Kidney (tissue), 14 donors: ENCODE data around the gene TIMP4. TPM values are rescaled to one million over a fixed set of nuclear protein-coding genes. Genes with fewer than 3 reads are reported as not detected.

Source experiments
- DNase-seq, 5 donors: peaks; one replicate each; pipeline ENCODE4 v3.0.0-alpha.2; 2013 to 2020
- FAIRE-seq: peaks from 2 replicates; lab custom pipeline; 2012; peaks lifted over from hg19 to GRCh38; lab: Jason Lieb, UNC
- H3K27ac ChIP-seq, 2 donors: one replicate each; pipeline ENCODE4 v1.7.0; 2013; ENCODE audit warnings: low read depth in 2 of 2, low read length in 2 of 2, inconsistent platforms in 1 of 2
- H3K27me3 ChIP-seq: one replicate; pipeline ENCODE4 v1.7.1; 2013; ENCODE audit warnings: low read length, inconsistent platforms; ENCODE audit not compliant: control insufficient read depth, insufficient read depth
- H3K36me3 ChIP-seq, 3 donors: one replicate each; pipeline versions ENCODE4 v1.7.0 to v1.7.1; 2013; ENCODE audit warnings: low read length in 3 of 3, control low read depth in 1 of 3, inconsistent platforms in 1 of 3; ENCODE audit not compliant: insufficient read depth in 3 of 3, control insufficient read depth in 2 of 3
- H3K4me1 ChIP-seq, 3 donors: one replicate each; pipeline versions ENCODE4 v1.7.0 to v1.7.1; 2013; ENCODE audit warnings: low read length in 3 of 3, inconsistent platforms in 1 of 3, low read depth in 1 of 3; ENCODE audit not compliant: control insufficient read depth in 2 of 3, insufficient read depth in 2 of 3
- H3K4me3 ChIP-seq, 3 donors: one replicate each; pipeline versions ENCODE4 v1.7.0 to v1.8.1; 2013; ENCODE audit warnings: low read length in 3 of 3, control low read depth in 1 of 3, inconsistent platforms in 1 of 3
- H3K9ac ChIP-seq, 3 donors: one replicate each; pipeline versions ENCODE4 v1.7.0 to v1.7.1; 2013; ENCODE audit warnings: low read length in 3 of 3, control low read depth in 1 of 3, inconsistent platforms in 1 of 3
- H3K9me3 ChIP-seq, 3 donors: one replicate each; pipeline versions ENCODE4 v1.7.0 to v1.7.1; 2013; ENCODE audit warnings: low read length in 3 of 3, control low read depth in 1 of 3, inconsistent platforms in 1 of 3; ENCODE audit not compliant: control insufficient read depth in 2 of 3, insufficient read depth in 1 of 3
- CTCF ChIP-seq: IDR thresholded peaks from 3 replicates; pipeline ENCODE4 v1.5.1; 2012; ENCODE audit warnings: mild to moderate bottlenecking, moderate library complexity, borderline replicate concordance; ENCODE audit not compliant: insufficient read depth; ENCODE audit errors: extremely low read depth
- intact Hi-C: fragments of 100-400 bp; cut with DNase I; formaldehyde crosslinking; loops from one replicate; pipeline ENCODE4 v1.11.1; 2022
- polyA plus RNA-seq: library from polyadenylated mRNA; stranded (reverse); fragments of 350-450 nt; fragmentation: Illumina TruSeq; extraction: RNeasy Lipid Tissue Mini Kit (QIAGEN cat#74804); gene quantifications from one replicate; pipeline ENCODE4 v1.2.3, GENCODE V29; 2014; ENCODE audit warnings: low read depth, low replicate concordance; ENCODE audit not compliant: insufficient read depth
- total RNA-seq: library from RNA; stranded (reverse); fragmentation: NEBNext Ultra II Directional; extraction: Animal tissue kit (Norgen Biotek cat#: 25700); gene quantifications from one replicate; pipeline ENCODE4 v1.2.1, GENCODE V29; 2021
- donor health status: control.
- donor health status: control.
- donor health status: control.
- donor health status: control.
- donor health status: control.
- donor health status: DM: yes; HTN: yes; CAD: no.
- donor health status: Normal renal cell carcinoma (clear cell type).

TIMP4 gene
- total and polyA plus RNA-seq, 2 donors from 2014 or later = 2.4 to 7.6 TPM

- no peaks in the 10 kb centered on the region for H3K9me3 ChIP-seq
- FAIRE-seq (no peak), DNase-seq (peak; percentile 82 to 90 (median 83))
- H3K9ac ChIP-seq = no peak overlapping the region
- no peaks in the 10 kb centered on the region for H3K36me3 ChIP-seq
- no peak overlapping the region for H3K27ac ChIP-seq
- H3K4me3 ChIP-seq = no peak overlapping the region
- TF ChIP-seq CTCF = peak; percentile 92
- H3K27me3 ChIP-seq = no peaks in the 10 kb centered on the region
- no peaks in the 10 kb centered on the region for H3K4me1 ChIP-seq
- intact Hi-C loops = no loop called here
These were observed 23.6 kb downstream of the TIMP4 start for GRCh38 chr3:12135029-12135657.

- no peak for FAIRE-seq
- Histone ChIP-seq H3K9ac (no peak overlapping the region), H3K36me3 (no peaks in the 10 kb centered on the region), H3K9me3 (no peaks in the 10 kb centered on the region), H3K27me3 (no peaks in the 10 kb centered on the region), H3K4me1 (no peaks in the 10 kb centered on the region), H3K4me3 (no peak overlapping the region), H3K27ac (no peak overlapping the region)
- no peak for DNase-seq
- TF ChIP-seq CTCF = no peak
- intact Hi-C loops = no loop called here
These were observed 25.8 kb downstream of the TIMP4 start for GRCh38 chr3:12132881-12133280.

- intact Hi-C loops = no loop called here
These were observed 27.2 kb downstream of the TIMP4 start for GRCh38 chr3:12131351-12132090.

More at GRCh38 chr3:12131351-12132090, 27.2 kb downstream of the TIMP4 start:
- Histone ChIP-seq H3K4me1 (no peaks in the 10 kb centered on the region), H3K36me3 (no peaks in the 10 kb centered on the region), H3K4me3 (no peak overlapping the region), H3K27me3 (no peaks in the 10 kb centered on the region), H3K9me3 (no peaks in the 10 kb centered on the region), H3K9ac (no peak overlapping the region), H3K27ac (no peak overlapping the region)
- TF ChIP-seq CTCF = no peak
- FAIRE-seq (no peak), DNase-seq (no peak)
